ENCODE measurements around the gene SUDS3. TPM values are rescaled to one million over a fixed set of nuclear protein-coding genes. Genes with fewer than 3 reads are reported as not detected.

The SUDS3 gene
- total and polyA plus RNA-seq, 4 experiments from 2014 or later: 14.4 to 35.0 (median 28.7) TPM

Other genes starting within 250 kb of the SUDS3 start
- gene PEBP1, start 240.4 kb upstream of the SUDS3 start, total RNA-seq: 10 to 100 TPM; 95.9 to 99.1 TPM
- 100 to 1,000 TPM; 353 to 422 TPM for gene PEBP1, start 240.4 kb upstream of the SUDS3 start, polyA plus RNA-seq
- gene TAOK3, start 3.6 kb upstream of the SUDS3 start, total RNA-seq: 10 to 100 TPM; 74.8 to 76.0 TPM
- gene TAOK3, start 3.6 kb upstream of the SUDS3 start, polyA plus RNA-seq: 100 to 1,000 TPM in 1 of 2 donors, 10 to 100 TPM in 1; 47.9 to 141 TPM

All from CD4-positive, alpha-beta memory T cell (primary cell).